ENCODE measurements around the gene TENM4.
A peak's percentile ranks its signal among the peaks of the same experiment; 100 is the strongest.

Gene TENM4

DNA sequence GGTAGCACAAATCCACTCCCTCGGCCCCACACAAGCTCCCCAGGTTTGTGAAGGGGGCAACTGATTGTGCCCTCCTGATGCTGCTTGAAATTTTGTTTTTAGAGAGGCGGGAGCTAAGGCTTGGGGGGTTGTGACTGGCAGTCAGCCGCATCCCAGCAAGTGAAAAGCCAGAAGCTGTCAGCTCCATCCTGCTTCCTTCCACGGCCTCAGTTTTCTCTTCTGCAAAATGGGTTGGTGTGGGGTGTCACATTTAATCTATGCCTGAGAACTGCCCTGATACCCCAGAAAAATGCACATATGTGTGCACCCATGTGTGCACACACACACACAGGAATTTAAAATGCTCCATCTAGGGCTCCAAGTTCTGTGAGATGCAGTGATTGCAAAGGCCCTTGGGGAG lies 358.6 kb downstream of the TENM4 start:
- no peak for TF ChIP-seq JUND (IDR thresholded peaks at IDR 0.05; ENCODE audit: low read depth)
- in situ Hi-C loops (cut with HindIII; ENCODE audit: low pct_unique_long_range_greater_than_20kb, low sequenced_read_pairs): no loop called here

DNA sequence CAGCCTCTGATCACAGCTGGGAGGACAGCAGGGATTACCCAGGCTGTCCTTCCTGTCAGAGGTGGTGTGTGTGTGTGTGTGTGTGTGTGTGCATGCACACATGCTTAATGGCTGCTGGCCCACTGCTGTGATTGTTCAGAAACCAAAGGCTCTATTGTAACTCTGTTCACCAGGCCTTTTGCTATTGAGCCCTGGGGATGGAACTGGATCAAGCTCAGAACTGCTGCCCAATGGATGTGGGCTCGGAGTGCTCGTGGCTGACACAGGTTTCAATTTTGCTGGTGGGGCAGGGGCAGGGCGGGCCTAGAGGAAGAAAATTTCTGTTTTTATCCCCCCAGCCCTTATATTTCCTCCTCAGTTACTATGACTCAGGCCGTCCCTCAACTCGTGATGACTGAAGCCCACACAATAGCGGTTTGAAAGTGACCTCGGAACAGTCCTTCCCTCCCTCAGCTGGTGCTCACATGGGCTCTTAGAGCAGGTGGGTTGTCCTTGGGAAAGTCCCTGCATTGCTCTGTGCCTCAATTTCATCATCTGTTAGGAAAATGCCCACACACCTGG lies 359.3 kb downstream of the TENM4 start:
- no peak for DNase-seq (ENCODE audit: low read depth in 1 of 2, low spot score in 1 of 2)
- in situ Hi-C loops (cut with HindIII; ENCODE audit: low pct_unique_long_range_greater_than_20kb, low sequenced_read_pairs): no loop called here
- TF ChIP-seq JUND (IDR thresholded peaks at IDR 0.05; ENCODE audit: low read depth): no peak

More for the DNA sequence above, 358.6 kb downstream of the TENM4 start:
- DNase-seq (ENCODE audit: low read depth in 1 of 2, low spot score in 1 of 2): no peak

DNA sequence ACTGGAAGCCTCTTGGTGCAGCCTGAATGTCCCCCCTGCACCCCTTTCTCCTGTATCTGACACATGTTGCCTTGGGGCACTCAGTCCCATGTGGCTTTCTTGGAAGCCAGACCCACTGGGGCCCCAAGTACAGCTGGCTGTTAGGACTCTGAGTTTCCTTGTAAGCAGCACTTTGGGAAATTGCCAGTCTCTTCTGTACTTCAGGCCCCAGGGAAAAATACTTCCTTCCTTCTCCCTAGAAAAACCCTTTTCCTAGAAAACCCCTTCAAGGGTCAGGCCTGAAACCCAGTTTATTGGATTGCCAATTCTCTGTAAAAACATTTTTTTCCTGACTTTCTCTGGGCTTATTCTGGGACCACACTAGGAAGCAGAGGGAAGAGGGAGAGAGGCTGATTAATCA lies 360.3 kb downstream of the TENM4 start:
- no peak for DNase-seq (ENCODE audit: low read depth in 1 of 2, low spot score in 1 of 2)
- in situ Hi-C loops (cut with HindIII; ENCODE audit: low pct_unique_long_range_greater_than_20kb, low sequenced_read_pairs): no loop called here
- no peak for TF ChIP-seq JUND (IDR thresholded peaks at IDR 0.05; ENCODE audit: low read depth)

DNA sequence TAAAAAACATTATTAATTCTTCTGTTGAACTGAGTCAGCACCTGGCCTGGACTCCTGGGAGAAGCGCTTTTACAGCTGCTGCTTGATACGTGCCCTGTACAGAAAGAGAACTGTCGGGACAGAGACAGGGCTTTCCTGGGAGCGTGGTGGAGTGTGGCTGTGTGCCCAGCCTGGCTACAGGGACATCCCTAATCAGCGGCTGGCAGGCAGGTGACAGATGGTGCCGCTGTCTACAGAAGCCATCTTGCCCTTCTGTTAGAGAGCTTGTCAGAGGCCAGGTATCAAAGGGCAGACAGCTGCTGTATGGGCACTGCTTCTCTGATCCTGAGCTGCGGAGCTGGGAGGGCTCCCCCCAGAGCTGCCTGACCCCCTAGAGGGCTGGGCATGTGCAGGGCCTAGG lies 361.8 kb downstream of the TENM4 start:
- TF ChIP-seq JUND (IDR thresholded peaks at IDR 0.05; ENCODE audit: low read depth): no peak
- in situ Hi-C loops (cut with HindIII; ENCODE audit: low pct_unique_long_range_greater_than_20kb, low sequenced_read_pairs): no loop called here
- no peak for DNase-seq (ENCODE audit: low read depth in 1 of 2, low spot score in 1 of 2)

DNA sequence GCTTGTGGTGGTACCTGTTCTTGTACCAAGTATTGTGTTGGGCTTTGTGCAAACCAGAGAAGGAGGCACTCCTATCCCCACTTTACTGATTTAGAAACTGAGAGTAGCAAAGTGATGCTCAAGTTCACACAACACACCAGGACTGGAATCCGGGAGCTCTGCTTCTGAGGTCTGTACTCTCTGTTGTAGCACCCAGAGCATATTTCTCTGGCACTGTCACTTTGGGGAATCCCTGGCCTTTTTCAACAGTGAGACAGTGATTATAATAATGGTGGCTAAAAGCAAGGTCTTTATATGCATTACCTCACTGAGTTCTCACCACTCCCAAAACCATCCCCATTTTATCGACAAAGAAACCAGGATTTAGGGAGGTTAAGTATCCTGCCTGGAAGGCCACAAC lies 362.4 kb downstream of the TENM4 start:
- in situ Hi-C loops (cut with HindIII; ENCODE audit: low pct_unique_long_range_greater_than_20kb, low sequenced_read_pairs): no loop called here
- DNase-seq (ENCODE audit: low read depth in 1 of 2, low spot score in 1 of 2): no peak
- TF ChIP-seq JUND (IDR thresholded peaks at IDR 0.05; ENCODE audit: low read depth): no peak

DNA sequence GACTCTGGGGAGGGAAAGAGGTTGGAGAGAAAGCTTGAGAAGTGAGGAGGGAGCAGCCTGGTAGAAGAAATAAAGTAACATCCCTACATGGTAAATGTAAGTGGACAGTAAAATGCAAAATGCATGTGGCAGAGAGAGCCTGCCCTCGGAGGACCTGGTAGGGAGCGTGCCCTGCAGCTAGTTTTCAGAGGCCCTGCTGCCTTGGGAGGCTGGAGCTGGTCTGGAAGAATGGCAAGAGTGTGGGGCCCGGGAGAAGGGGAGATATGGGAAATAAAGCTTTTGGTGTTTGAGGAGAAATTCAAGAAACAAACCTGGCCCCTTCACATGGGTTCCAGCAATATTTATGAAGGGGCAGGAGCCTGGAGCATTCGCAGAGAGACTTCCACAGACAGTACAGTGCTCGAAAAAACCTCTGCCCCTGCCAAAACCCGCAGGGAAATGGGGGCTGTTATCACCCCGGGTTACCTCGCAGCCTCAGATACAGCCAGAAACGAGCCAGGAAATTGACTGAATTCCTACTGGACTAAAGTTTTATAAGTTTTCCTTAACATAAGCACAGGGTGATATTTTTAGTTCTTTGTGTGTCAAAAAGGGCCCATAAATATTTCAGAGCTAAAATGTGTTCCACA lies 363.0 kb downstream of the TENM4 start:
- no peak for TF ChIP-seq JUND (IDR thresholded peaks at IDR 0.05; ENCODE audit: low read depth)

DNA sequence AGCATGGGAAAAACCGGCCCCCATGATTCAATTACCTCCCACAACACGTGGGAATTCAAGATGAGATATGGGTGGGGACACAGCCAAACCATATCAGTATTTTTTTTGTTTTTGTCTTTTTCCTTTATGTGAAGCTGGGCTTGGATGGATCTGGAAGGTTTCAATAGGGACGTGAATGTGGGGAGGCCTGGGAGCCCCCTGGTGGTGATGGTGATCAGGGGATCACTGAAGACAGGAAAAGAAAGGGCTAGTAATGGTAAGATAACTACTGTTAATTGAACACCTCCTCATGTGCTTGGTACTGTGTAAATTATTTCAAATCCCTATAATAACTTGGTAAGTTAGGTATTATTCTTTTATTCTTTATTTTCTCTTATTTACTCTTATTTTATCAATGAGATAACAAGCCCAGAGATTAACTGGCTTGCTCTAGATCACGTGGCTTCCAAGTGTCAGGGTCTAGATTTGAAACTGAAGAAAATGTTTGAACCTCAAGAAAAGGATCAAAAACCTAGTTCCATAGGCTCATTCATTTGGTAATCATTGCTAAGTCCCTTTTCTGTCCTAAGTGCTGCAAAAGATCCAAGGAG lies 364.2 kb downstream of the TENM4 start:
- no peak for TF ChIP-seq JUND (IDR thresholded peaks at IDR 0.05; ENCODE audit: low read depth)
- peak; percentile 52 to 69 for DNase-seq (ENCODE audit: low read depth in 1 of 2, low spot score in 1 of 2)
- in situ Hi-C loops (cut with HindIII; ENCODE audit: low pct_unique_long_range_greater_than_20kb, low sequenced_read_pairs): no loop called here

More for the DNA sequence above, 363.0 kb downstream of the TENM4 start:
- in situ Hi-C loops (cut with HindIII; ENCODE audit: low pct_unique_long_range_greater_than_20kb, low sequenced_read_pairs): no loop called here
- DNase-seq (ENCODE audit: low read depth in 1 of 2, low spot score in 1 of 2): no peak

DNA sequence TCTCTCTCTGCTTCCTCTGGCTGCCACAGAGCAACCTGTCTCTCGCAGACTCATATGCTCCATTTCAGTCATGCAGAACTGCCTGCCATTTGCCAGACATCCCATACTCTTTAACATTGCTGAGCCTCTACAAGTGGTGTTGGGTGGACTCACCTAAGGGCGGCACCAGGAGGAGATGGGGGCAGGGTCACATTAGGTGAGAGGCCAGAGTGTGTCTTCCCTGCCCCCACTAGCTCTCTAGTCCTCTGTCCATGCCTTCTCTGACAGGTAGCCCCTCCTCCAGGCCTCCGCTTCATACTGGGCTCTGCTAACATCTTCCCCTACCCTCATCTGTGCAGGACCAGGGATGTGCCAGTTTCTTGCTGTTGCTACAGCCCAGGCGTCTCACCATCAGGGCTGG lies 366.3 kb downstream of the TENM4 start:
- DNase-seq (ENCODE audit: low read depth in 1 of 2, low spot score in 1 of 2): no peak
- in situ Hi-C loops (cut with HindIII; ENCODE audit: low pct_unique_long_range_greater_than_20kb, low sequenced_read_pairs): no loop called here
- TF ChIP-seq JUND (IDR thresholded peaks at IDR 0.05; ENCODE audit: low read depth): no peak

DNA sequence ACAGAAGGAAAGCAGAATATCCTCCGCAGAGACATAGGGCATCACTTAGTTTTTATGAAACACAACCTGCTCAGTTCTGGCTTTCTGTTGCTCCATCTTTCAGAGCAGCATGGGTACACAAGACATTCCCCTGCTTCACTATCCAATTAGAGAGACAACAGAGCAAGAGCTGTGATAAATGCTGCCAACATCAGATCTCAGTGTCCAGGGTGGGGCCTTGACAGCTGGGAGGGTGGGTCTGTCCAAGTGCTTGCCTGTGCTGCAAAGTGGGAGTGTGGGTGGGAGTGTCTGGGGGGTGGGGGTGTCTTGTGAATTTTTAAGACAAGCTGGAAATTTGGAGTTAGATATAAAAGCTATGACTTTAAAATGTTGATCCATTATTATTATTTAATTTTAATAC lies 369.6 kb downstream of the TENM4 start:
- no peak for DNase-seq (ENCODE audit: low read depth in 1 of 2, low spot score in 1 of 2)
- no peak for TF ChIP-seq JUND (IDR thresholded peaks at IDR 0.05; ENCODE audit: low read depth)
- in situ Hi-C loops (cut with HindIII; ENCODE audit: low pct_unique_long_range_greater_than_20kb, low sequenced_read_pairs): no loop called here

DNA sequence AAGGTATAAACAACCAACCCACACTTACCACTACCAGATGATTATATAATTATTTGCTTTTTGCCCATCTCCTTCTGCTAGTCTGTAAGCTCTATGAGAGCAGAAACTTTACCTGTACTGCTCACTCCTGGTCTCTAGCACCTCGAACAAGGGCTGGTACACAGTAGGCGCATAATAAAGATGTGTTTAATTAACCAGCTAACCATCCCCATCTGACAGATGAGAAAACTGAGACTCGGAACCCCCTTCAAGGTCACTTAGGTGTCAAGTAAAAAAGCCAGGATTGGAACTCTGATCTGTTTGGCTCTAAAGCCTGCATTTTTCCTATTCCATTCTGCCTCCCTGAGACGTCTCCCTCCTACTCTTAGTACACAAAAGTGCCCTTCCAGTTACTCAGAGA lies 370.3 kb downstream of the TENM4 start:
- in situ Hi-C loops (cut with HindIII; ENCODE audit: low pct_unique_long_range_greater_than_20kb, low sequenced_read_pairs): no loop called here

DNA sequence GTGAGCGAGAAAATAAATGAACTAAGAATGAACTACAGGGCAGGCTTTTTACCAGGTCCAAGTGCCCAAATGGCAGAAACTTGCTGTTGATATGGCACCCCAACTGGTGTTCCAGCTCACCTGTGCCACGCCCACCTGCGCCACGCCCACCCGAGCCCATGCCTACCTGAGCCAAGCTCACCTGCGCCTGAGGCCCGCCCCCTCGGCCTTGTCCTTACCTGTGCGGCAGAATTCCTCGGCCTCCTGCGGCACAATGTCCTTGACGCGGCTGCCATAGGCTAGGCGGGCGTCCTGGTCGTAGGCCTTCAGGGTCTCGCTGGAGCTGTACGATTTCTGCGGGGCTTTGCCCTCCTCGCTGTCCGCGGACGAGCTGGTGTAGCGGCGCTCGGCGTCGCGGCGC lies 371.3 kb downstream of the TENM4 start:
- no peak for TF ChIP-seq JUND (IDR thresholded peaks at IDR 0.05; ENCODE audit: low read depth)
- DNase-seq (ENCODE audit: low read depth in 1 of 2, low spot score in 1 of 2): no peak
- in situ Hi-C loops (cut with HindIII; ENCODE audit: low pct_unique_long_range_greater_than_20kb, low sequenced_read_pairs): no loop called here

More for the DNA sequence above, 370.3 kb downstream of the TENM4 start:
- no peak for TF ChIP-seq JUND (IDR thresholded peaks at IDR 0.05; ENCODE audit: low read depth)
- no peak for DNase-seq (ENCODE audit: low read depth in 1 of 2, low spot score in 1 of 2)

DNA sequence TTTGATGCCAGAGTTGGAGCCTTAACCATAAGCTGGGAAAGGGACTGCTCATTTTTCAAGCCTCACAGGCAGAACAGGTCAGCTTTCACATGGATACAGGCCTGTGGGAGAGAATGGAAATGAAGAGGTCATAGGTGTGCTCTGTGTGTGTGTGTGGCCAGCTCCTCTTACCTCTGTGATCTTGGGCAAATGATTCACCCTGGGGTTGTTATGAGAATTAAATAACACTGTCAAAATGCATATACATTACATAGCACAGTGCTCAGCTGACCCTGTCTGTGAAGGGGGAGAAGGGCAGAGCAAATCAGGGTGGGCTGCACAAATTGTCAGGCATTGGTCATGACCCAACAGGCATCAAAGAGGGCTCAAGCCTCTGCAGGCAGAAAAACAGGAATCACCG lies 372.5 kb downstream of the TENM4 start:
- no peak for DNase-seq (ENCODE audit: low read depth in 1 of 2, low spot score in 1 of 2)
- in situ Hi-C loops (cut with HindIII; ENCODE audit: low pct_unique_long_range_greater_than_20kb, low sequenced_read_pairs): no loop called here
- TF ChIP-seq JUND (IDR thresholded peaks at IDR 0.05; ENCODE audit: low read depth): no peak

DNA sequence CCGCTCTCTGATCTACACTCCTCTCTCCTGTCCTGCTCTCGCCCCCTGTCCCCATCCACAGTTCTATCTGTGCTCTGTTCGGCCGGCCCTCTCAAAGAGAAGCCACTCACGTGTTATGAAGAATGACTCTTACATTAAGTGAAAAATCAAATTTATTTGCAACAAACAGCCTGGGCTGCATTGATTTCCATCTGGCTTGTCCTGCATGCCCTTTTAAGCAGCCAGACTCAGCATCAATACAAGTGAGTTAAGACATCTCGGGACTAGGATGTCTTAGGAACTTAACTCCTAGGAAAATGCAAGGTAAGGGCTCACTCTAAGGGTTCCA lies 373.5 kb downstream of the TENM4 start:
- DNase-seq (ENCODE audit: low read depth in 1 of 2, low spot score in 1 of 2): no peak
- TF ChIP-seq JUND (IDR thresholded peaks at IDR 0.05; ENCODE audit: low read depth): no peak
- in situ Hi-C loops (cut with HindIII; ENCODE audit: low pct_unique_long_range_greater_than_20kb, low sequenced_read_pairs): no loop called here

Data from T47D (cell line).